GM21619 (cell line): ENCODE measurements around the gene AKNAD1.
A peak's percentile ranks its signal among the peaks of the same experiment; 100 is the strongest.
"Not testable (repeated sequence)": the region's sequence is repeated elsewhere in the genome, so short reads cannot be mapped to it uniquely, and the experiment has no call there.

ENCODE experiments used
- ATAC-seq: cut with Tn5 transposase; IDR thresholded peaks from one replicate; pipeline ENCODE4 v1.9.1; 2021; ENCODE audit not compliant: unreplicated experiment

Gene AKNAD1

GRCh38 chr1:108856994-108857393 is at the start of gene AKNAD1:
TSS of gene AKNAD1 (minus strand) at chr1:108857094. CDS start at chr1:108852664, 4,430 bp downstream.
- no peak for ATAC-seq

GRCh38 chr1:108901106-108901505 is 44.2 kb upstream of the AKNAD1 start:
- ATAC-seq = no peak

- peak; percentile 67 for ATAC-seq
Observed at GRCh38 chr1:108897865-108898720, 41.2 kb upstream of the AKNAD1 start.

- ATAC-seq = no peak
Observed at GRCh38 chr1:108896146-108897145, 39.6 kb upstream of the AKNAD1 start.

GRCh38 chr1:108893141-108893530 is 36.2 kb upstream of the AKNAD1 start:
- ATAC-seq = no peak

GRCh38 chr1:108892356-108893140 is 35.7 kb upstream of the AKNAD1 start:
- no peak for ATAC-seq

GRCh38 chr1:108889706-108890384 is 33.0 kb upstream of the AKNAD1 start:
- no peak for ATAC-seq

GRCh38 chr1:108889006-108889645 is 32.2 kb upstream of the AKNAD1 start:
- ATAC-seq = not testable (repeated sequence)

- ATAC-seq = no peak
Observed at GRCh38 chr1:108886292-108886691, 29.4 kb upstream of the AKNAD1 start.

- no peak for ATAC-seq
Observed at GRCh38 chr1:108884968-108885367, 28.1 kb upstream of the AKNAD1 start.

- no peak for ATAC-seq
Observed at GRCh38 chr1:108882837-108883236, 25.9 kb upstream of the AKNAD1 start.

GRCh38 chr1:108881369-108881768 is 24.5 kb upstream of the AKNAD1 start:
- no peak for ATAC-seq

- no peak for ATAC-seq
Observed at GRCh38 chr1:108880850-108881249, 24.0 kb upstream of the AKNAD1 start.

- no peak for ATAC-seq
Observed at GRCh38 chr1:108878678-108879077, 21.8 kb upstream of the AKNAD1 start.

- no peak for ATAC-seq
Observed at GRCh38 chr1:108878160-108878469, 21.2 kb upstream of the AKNAD1 start.

- no peak for ATAC-seq
Observed at GRCh38 chr1:108877348-108878159, 20.7 kb upstream of the AKNAD1 start.

- no peak for ATAC-seq
Observed at GRCh38 chr1:108871050-108871724, 14.3 kb upstream of the AKNAD1 start.

- no peak for ATAC-seq
Observed at GRCh38 chr1:108865316-108865910, 8.5 kb upstream of the AKNAD1 start.
